HG03571 (cell line): ENCODE results near the gene PMM1.
"Not testable (repeated sequence)": the region's sequence is repeated elsewhere in the genome, so short reads cannot be mapped to it uniquely, and the experiment has no call there.

Experiments used
- ATAC-seq: cut with Tn5 transposase; IDR thresholded peaks from one replicate; pipeline ENCODE4 v1.9.1; 2021; ENCODE audit not compliant: unreplicated experiment

The PMM1 gene

DNA sequence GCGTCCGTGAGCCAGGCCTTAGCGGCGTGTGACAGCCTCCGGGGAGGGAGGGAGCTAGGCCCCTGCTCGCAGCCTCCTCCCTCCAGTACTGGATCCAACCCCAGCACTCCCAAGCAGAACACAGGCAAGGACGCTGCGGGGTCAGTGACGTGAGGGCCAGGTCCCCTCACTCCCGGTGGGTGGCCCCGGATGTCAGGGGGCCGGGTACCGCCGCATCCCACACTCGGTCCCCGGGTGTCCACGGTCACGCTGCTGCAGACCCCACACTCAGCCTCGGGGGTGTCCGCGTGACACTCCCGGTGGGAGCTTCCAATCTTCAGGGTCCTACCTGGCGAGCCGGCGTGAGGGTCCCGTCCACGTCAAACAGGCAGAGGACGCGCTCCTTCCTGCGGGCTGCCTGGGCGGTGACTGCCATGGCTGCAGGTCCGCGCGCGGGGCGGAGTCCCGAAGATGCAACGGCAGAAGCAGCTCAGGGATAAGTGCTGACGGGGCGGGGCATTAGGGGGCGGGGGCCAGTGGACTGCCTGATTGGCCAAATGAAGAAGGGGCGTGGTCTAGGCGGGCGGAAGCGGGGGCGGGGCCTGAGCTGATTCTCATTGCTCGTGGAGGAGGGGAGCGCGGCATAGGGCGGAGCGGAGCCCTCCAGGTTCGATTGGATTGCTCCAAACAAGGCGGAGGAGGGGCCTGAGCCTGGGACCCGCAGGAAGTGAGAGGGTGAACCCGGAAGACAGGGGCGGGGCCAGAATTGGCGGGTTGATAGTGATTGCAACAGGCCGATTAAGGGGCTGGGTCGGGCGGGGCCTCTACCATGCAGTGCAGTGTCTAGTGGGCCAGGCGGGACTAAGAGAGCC is at the start of gene PMM1:
Gene PMM1 (minus strand): TSS at position 450 of the 851 bp plus-strand sequence. CDS start 35 bp downstream, at position 415.
- peak; percentile 91 for ATAC-seq

DNA sequence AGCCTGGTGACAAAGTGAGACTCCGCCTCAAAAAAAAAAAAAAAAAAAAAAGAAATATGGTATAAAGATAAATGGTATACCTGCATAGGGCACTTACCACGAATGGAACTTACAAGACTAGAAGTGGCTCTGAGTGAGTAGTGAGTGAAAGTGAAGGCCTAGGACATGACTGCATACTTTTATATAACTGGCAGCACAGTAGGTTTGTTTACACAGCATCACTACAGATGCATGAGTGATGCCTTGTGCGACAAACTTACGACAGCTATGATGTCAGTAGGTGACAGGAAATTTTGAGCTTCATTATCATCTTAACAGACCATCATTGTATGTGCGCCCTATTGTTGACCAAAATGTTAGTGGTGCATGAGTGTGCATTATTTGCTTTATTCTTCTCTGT is 49.1 kb upstream of the PMM1 start:
- ATAC-seq = no peak

DNA sequence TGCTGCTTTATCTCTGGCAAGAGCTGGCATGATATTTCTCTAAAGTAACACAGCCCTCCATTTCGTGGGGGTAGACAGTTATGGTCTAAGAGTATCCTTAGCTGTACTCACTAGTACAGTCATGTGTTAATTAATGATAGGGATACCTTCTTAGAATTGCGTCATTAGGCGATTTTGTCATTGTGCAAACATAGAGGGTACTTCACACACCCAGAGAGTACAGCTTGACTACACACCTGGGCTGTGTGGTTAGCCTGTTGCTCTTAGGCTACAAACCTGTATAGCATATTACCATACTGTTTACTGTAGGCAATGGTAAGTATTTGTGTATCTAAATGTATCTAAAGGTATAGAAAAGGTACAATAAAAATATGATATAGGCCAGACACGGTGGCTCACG is 48.5 kb upstream of the PMM1 start:
- no peak for ATAC-seq

GRCh38 chr22:41637623-41638022 is 48.0 kb upstream of the PMM1 start:
- not testable (repeated sequence) for ATAC-seq

GRCh38 chr22:41636467-41636866 is 46.8 kb upstream of the PMM1 start:
- ATAC-seq = no peak

DNA sequence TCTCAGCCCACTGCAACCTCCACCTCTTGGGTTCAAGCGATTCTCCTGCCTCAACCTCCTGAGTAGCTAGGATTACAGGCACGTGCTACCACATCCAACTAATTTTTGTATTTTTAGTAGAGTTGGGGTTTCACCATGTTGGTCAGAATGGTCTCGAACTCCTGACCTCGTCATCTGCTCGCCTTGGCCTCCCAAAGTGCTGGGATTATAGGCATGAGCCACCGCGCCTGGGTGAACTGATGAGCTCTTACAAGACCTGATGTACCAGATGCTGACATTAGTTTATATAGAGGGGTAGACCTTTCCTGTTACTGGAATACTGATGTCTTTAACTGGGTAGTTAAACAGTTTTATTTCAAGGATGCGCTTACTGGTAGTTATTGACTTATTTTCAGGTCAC is 45.0 kb upstream of the PMM1 start:
- ATAC-seq = not testable (repeated sequence)

- ATAC-seq = not testable (repeated sequence)
These were observed 42.0 kb upstream of the PMM1 start for GRCh38 chr22:41631615-41632014.

GRCh38 chr22:41631115-41631514 is 41.5 kb upstream of the PMM1 start:
- ATAC-seq = not testable (repeated sequence)

DNA sequence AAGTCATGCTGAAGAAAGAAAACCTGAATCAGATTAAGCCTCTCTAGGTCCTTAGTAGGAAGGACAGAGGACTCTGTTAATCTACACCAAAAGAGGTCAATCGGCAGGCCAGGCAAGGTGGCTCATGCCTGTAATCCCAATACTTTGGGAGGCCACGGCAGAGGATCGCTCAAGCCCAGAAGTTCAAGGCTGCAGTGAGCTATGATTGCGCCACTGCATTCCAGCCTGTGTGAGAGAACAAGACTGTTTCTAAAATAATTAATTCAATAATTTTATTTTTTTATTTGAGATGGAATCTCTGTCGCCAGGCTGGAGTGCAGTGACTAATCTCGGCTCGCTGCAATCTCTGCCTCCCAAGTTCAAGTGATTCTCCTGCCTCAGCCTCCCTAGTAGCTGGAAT is 35.9 kb upstream of the PMM1 start:
- no peak for ATAC-seq

DNA sequence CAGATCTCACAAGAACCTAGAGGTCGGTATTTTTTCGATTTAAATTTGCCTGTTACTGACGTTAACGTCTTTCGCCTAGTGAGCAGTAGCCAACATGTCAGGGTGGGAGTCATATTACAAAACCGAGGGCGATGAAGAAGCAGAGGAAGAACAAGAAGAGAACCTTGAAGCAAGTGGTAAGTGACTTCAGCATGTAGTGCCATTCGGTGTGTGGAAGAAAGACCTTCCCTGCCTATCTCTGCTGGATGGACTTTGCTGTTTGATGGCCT is 32.2 kb upstream of the PMM1 start:
- no peak for ATAC-seq

- ATAC-seq = peak; percentile 63
These were observed 31.7 kb upstream of the PMM1 start, which contains the start of gene XRCC6 for GRCh38 chr22:41621099-41621910. XRCC6 (plus strand) TSS chr22:41621295; CDS start chr22:41622005, 710 bp downstream.

GRCh38 chr22:41620589-41621098 is 31.0 kb upstream of the PMM1 start, which contains the start of gene DESI1:
DESI1 (minus strand) TSS chr22:41621043; CDS start chr22:41620839, 204 bp downstream.
- ATAC-seq = peak; percentile 12

GRCh38 chr22:41619979-41620588 is 30.4 kb upstream of the PMM1 start:
- ATAC-seq = no peak

DNA sequence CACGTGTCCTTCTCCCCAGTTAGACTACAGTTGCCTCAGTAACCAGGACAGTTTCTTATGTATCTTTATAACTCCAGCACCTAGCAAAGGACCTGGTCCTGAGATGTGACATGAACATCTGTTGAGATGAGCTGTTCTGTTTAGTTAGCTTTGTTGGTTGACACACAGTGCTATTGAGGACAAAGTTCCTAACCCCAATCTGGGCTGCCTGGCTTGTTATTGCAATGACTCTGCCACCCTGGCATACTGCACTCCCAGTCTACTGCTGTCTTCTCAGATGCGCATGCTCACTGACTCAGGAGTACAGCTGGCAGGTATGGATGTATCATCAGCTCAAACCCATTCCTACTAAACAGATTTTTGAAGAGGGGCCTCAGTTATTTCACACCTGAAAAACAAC is 23.8 kb upstream of the PMM1 start:
- no peak for ATAC-seq

- no peak for ATAC-seq
These were observed 23.1 kb upstream of the PMM1 start for GRCh38 chr22:41612603-41613306.

GRCh38 chr22:41608386-41608785 is 18.7 kb upstream of the PMM1 start:
- no peak for ATAC-seq

DNA sequence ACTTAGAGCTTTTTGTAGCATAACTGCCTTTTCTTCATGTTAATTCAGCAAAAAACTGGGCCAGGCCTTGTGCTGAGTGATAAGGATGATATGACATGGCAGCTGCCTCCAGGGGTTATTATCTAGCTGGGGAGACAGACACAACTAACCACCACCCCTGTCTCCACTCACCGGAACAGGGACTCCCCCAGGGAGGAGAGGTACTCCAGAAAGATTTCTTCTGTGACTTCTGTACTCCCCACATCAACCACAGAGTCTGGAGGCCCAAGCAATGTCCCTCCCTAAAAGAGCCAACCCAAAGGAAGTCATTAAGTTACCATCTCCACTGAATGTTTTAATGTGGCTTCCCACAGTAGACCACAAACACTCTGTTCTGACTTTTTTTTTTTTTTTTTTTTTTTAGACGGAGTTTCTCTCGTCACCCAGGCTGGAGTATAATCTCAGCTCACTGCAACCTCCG is 14.3 kb upstream of the PMM1 start:
- peak; percentile 71 for ATAC-seq

GRCh38 chr22:41600976-41601375 is 11.3 kb upstream of the PMM1 start:
- no peak for ATAC-seq

DNA sequence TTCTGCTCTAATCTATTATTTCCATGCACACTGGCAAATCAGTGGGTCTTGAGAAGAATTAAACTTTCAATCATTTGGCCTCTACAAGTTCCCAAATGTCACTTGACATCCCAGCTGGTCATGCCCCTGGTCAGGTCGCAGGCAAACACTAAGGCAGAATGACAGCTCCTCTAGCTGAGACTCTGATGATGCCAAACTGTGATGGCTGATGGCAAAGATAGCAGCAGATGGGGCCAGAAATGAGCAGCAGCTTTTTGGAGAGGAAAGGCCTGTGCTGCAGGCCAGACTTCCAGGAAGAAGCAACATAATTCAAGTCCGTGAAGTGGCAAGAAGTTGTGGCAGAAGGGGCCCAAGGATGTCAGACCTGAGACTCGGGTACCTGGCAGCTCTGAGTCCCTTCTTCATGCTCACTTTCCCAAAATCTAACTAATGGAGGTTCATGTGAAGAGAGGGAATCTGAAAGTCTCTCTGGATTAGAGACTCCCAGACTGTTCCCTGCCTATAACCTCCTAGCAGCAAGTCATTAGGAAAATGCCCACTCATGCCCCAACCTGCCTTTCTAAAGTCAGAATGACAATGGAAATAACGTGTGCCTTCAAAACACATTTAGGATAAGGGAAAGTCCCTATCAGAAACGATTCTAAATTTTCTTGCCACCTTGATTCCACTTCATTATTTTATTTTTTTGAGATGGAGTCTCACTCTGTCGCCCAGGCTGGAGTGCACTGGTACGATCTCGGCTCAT is 9.4 kb upstream of the PMM1 start:
- ATAC-seq = no peak

- no peak for ATAC-seq
These were observed 8.4 kb upstream of the PMM1 start for GRCh38 chr22:41598081-41598480.
